ENCODE results near the gene SLC6A6. TPM values are rescaled to one million over a fixed set of nuclear protein-coding genes. Genes with fewer than 3 reads are reported as not detected.

SLC6A6 gene
- total RNA-seq, 4 donors from 2014 or later = 34.4 to 166 (median 55.2) TPM

DNA sequence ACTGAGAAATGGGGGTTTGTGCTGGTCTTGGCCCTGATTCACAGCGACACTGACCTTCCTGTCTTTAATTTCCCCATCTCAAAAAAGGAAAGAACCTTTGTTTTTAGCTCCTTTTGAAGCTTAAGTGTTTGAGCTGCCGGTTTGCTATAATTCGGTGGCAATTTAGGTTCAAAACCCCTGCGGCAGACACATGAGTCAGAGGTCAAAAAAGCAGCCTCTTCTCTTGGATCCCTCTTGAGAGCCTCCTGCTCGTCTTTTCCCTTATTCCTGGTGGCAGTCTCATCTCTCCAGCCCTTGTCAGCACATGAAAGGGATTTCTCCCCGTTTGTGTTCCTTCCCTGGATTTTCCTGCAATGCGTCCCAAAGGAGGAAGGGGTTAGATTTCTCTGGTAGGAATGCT, 73.2 kb downstream of the SLC6A6 start:
- intact Hi-C loops (cut with DNase I; ENCODE audit: low total_unique reads) = no loop called here
- WGBS, 2 donors = 58 to 82% methylated on average over 7 of the region's 7 CpGs
- H3K4me3 ChIP-seq (ENCODE audit: low read depth, poor library complexity, severe bottlenecking) = no peak overlapping the region
- no peak for DNase-seq (ENCODE audit: low spot score in 2 of 2)
- TF ChIP-seq POLR2A (IDR thresholded peaks at IDR 0.05) = no peak
- TF ChIP-seq, protein P1, sequence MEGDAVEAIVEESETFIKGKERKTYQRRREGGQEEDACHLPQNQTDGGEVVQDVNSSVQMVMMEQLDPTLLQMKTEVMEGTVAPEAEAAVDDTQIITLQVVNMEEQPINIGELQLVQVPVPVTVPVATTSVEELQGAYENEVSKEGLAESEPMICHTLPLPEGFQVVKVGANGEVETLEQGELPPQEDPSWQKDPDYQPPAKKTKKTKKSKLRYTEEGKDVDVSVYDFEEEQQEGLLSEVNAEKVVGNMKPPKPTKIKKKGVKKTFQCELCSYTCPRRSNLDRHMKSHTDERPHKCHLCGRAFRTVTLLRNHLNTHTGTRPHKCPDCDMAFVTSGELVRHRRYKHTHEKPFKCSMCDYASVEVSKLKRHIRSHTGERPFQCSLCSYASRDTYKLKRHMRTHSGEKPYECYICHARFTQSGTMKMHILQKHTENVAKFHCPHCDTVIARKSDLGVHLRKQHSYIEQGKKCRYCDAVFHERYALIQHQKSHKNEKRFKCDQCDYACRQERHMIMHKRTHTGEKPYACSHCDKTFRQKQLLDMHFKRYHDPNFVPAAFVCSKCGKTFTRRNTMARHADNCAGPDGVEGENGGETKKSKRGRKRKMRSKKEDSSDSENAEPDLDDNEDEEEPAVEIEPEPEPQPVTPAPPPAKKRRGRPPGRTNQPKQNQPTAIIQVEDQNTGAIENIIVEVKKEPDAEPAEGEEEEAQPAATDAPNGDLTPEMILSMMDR (IDR thresholded peaks at IDR 0.05) = no peak

DNA sequence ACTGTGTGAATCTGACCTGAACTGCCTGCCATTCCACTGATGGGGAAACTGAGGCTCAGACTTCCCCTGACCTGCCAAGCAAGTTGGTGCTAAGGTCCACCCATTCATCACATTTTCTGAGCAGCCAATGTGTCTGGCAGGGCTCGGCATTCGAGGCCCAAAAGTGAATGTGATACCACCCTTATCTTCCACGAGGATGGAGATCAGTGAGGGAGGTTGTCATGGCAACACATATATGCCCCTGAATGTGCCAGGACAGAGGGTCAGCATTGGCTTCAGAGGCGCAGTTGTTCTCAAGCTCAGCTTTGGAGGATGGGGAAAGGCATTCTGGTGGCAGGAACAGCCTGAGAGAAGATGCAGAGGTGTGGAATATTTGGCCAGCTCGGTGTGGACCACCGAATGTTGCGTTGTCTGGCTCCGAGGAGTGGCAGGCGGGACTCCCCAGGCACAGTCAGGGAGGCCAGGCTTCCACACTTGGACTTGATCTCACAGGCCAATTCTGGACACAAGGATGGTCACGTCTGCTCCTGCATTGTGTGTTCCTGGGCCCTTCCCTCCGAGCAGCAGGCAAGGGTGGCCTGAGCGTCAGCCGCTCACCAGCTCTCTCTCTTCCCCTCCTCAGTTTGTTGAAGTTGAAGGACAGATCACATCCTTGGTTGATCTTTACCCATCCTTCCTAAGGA, 74.3 kb downstream of the SLC6A6 start:
- H3K4me3 ChIP-seq (ENCODE audit: low read depth, poor library complexity, severe bottlenecking) = no peak overlapping the region
- TF ChIP-seq POLR2A (IDR thresholded peaks at IDR 0.05) = no peak
- TF ChIP-seq, protein P1 (IDR thresholded peaks at IDR 0.05) = no peak
- 93 to 95% methylated on average over 13 of the region's 13 CpGs for WGBS, 2 donors
- no peak for DNase-seq (ENCODE audit: low spot score in 2 of 2)
- intact Hi-C loops (cut with DNase I; ENCODE audit: low total_unique reads) = no loop called here

DNA sequence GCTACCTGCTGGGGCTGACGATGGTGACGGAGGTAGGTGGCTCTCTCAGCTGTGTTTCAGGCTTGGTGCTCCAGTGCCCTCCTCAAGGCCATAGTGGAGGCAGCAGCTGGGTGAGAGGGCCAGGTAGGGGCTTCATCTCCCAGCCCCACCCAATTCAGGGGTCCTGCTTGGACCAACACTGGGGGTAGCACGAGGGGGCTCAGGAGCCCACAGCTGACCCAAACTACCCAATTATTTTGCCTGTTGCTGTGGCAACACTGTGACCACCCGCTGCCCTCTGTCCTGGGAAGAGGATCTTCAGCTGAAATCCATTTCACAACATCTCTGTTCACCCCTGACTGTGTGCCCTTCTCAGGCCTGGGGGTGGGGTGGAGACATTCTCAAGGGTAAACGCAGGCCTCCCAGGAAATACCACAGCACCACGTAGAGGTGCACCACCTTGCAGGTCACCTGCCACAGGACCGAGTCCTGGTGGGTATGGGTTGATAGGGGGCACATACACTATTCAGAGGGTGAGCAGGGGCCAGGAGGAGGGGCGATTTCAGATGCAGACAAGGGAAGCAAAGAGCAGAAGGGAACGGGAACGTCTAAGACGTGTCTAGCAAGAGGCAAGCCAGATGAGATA, 75.0 kb downstream of the SLC6A6 start:
- no peak overlapping the region for H3K4me3 ChIP-seq (ENCODE audit: low read depth, poor library complexity, severe bottlenecking)
- DNase-seq (ENCODE audit: low spot score in 2 of 2) = no peak
- no peak for TF ChIP-seq POLR2A (IDR thresholded peaks at IDR 0.05)
- TF ChIP-seq, protein P1 (IDR thresholded peaks at IDR 0.05) = no peak
- 89 to 92% methylated on average over 11 of the region's 11 CpGs for WGBS, 2 donors
- intact Hi-C loops (cut with DNase I; ENCODE audit: low total_unique reads) = no loop called here

DNA sequence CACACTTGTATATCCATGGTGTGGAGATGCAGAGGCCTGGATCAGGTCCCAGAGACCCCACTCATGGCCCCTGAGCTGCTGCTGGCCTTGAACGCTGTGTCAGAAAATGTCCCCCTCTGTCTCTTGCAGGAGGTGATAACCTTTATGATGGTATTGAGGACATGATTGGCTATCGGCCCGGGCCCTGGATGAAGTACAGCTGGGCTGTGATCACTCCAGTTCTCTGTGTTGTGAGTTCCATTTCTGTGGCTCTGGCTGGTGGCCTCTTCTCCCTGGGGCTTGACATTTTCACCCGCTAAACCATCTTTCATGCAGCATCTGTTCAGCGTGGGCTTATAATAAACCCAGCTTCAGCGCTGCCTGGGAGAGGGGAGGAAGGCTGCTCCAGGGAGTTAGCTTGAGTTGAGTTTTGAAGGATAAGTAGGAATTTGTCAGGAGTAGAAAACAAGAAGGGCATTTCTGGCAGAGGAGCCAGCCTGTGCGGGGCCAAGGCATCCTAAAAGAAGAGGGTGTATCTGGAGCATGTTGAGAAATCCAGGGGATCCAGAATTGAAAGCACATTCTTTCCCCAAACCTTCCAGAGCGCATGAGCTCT, 76.6 kb downstream of the SLC6A6 start:
- WGBS, 2 donors = 94 to 96% methylated on average over 7 to 8 of the region's 8 CpGs
- intact Hi-C loops (cut with DNase I; ENCODE audit: low total_unique reads) = no loop called here
- TF ChIP-seq, protein P1 (IDR thresholded peaks at IDR 0.05) = no peak
- TF ChIP-seq POLR2A (IDR thresholded peaks at IDR 0.05) = no peak
- DNase-seq (ENCODE audit: low spot score in 2 of 2) = no peak
- H3K4me3 ChIP-seq (ENCODE audit: low read depth, poor library complexity, severe bottlenecking) = no peak overlapping the region

DNA sequence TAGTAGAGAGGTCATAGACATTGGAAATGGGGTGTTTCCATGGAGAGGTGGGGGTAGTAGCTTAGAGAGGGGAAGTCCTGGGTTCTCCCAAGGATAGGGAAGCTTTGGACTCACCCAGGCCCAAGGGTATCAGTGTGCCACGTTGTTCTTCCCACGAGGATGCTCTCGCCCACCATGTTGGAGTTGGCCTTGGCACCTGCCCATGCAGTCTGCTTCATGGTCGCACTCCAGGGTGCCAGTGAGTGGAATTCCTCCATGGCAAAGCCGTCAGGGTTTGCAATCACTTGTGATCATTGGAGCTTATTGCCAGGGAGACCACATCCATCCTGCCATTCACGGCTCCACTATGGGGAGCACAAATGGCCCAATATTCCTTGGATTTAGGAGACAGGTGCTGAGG, 77.2 kb downstream of the SLC6A6 start:
- TF ChIP-seq, protein P1 (IDR thresholded peaks at IDR 0.05) = no peak
- no peak for TF ChIP-seq POLR2A (IDR thresholded peaks at IDR 0.05)
- DNase-seq (ENCODE audit: low spot score in 2 of 2) = no peak
- WGBS, 2 donors = 86 to 88% methylated on average over 6 of the region's 6 CpGs
- no peak overlapping the region for H3K4me3 ChIP-seq (ENCODE audit: low read depth, poor library complexity, severe bottlenecking)
- intact Hi-C loops (cut with DNase I; ENCODE audit: low total_unique reads) = no loop called here

All from lower leg skin (tissue), 4 donors.